Thymus (tissue), 11 donors: ENCODE results near the gene DMD. TPM values are rescaled to one million over a fixed set of nuclear protein-coding genes. Genes with fewer than 3 reads are reported as not detected.
A peak's percentile ranks its signal among the peaks of the same experiment; 100 is the strongest.

Source experiments
- DNase-seq, 9 donors: peaks; one replicate each; pipeline ENCODE4 v3.0.0-alpha.2; 2013; ENCODE audit warnings: low spot score in 9 of 9, low read depth in 6 of 9, missing footprints in 1 of 9
- H3K27ac ChIP-seq, 2 donors: one replicate each; pipeline ENCODE4 v1.5.1; 2013; ENCODE audit warnings: control low read depth in 1 of 2, low read depth in 1 of 2, low read length in 1 of 2, mild to moderate bottlenecking in 1 of 2, moderate library complexity in 1 of 2
- H3K27me3 ChIP-seq, 2 donors: one replicate each; pipeline ENCODE4 v1.5.1; 2013; ENCODE audit warnings: low read length in 1 of 2; ENCODE audit not compliant: control insufficient read depth in 2 of 2, insufficient read depth in 1 of 2
- H3K36me3 ChIP-seq, 2 donors: one replicate each; pipeline ENCODE4 v1.5.1; 2013; ENCODE audit warnings: low read length in 1 of 2, mild to moderate bottlenecking in 1 of 2, moderate library complexity in 1 of 2; ENCODE audit not compliant: control insufficient read depth in 2 of 2, insufficient read depth in 2 of 2
- H3K4me1 ChIP-seq, 2 donors: one replicate each; pipeline ENCODE4 v1.5.1; 2013; ENCODE audit warnings: low read length in 2 of 2; ENCODE audit not compliant: control insufficient read depth in 2 of 2, insufficient read depth in 2 of 2
- H3K4me3 ChIP-seq, 2 donors: one replicate each; pipeline ENCODE4 v1.5.1; 2013; ENCODE audit warnings: low read length in 2 of 2, control low read depth in 1 of 2, mild to moderate bottlenecking in 1 of 2
- H3K9me3 ChIP-seq, 2 donors: one replicate each; pipeline ENCODE4 v1.5.1; 2013; ENCODE audit warnings: low read length in 1 of 2, mild to moderate bottlenecking in 1 of 2; ENCODE audit not compliant: control insufficient read depth in 2 of 2, insufficient read depth in 1 of 2
- WGBS: extraction: QIAGEN DNeasy Blood & Tissue Kit; methylation state at CpG from one replicate; pipeline ENCODE4 v1.1.7; 2013; 5-methylcytosine and 5-hydroxymethylcytosine counted together
- polyA plus RNA-seq: library from polyadenylated mRNA; stranded (reverse); fragments of 200-250 nt; gene quantifications from one replicate; pipeline ENCODE4 v1.2.3, GENCODE V29; 2013
- total RNA-seq: library from RNA; stranded (reverse); fragments of 120-200 nt; gene quantifications from one replicate; pipeline ENCODE4 v1.2.4, GENCODE V29; 2013
- donor health status: healthy.

The DMD gene
- total and polyA plus RNA-seq, 2 donors, result 4.7 to 5.7 TPM

DNA sequence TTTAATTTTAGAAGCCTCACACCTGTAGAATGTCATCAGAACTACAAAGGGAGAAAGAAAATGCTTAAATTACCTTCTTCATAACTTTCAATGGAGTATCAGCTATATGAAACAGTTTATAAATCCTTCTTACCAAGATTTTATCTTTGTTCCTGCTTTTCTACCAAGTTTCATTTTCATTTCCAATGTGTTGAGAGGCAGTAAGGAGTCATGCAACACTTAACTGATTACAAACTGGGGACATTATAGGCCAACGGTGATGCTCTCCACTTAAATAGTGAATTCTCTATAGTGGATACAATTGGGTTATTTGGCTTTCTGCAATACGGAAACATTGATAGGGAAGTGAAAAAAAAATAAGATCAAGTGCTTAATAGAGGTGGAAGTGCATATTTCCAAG, 1994.3 kb downstream of the DMD start:
- WGBS, result 19% methylated on average over 2 of the region's 2 CpGs
- no peaks in the 10 kb centered on the region for H3K9me3 ChIP-seq

DNA sequence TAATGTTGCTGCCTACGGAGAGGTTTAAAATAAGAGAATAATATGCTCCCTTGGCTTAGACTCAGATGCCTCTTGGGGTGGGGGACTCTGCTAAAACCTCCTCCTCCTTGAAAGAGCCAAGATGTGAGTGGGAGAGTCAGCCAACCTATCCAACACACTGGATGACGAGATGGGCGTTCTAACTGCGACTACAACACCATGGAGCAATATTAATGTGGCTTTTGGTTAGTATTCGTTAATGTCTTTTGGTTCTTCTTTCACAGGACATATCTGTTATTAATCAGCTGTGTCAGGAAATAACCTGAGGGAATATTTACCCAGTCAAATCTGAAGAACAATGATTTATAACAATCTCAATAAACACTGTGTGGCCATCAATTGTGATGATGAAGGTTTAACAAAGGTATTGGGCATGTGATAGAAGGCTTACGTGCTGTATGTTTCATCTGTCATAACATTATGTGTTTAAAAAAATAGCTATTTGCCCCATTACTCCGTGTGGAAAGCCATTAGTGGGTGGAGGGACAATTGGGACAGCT, 1996.0 kb downstream of the DMD start:
- Histone ChIP-seq H3K4me3 (no peak overlapping the region), H3K4me1 (peaks cover 0 to 5% of the 10 kb centered on the region in 2 donors), H3K36me3 (no peaks in the 10 kb centered on the region), H3K27me3 (no peaks in the 10 kb centered on the region), H3K27ac (no peak overlapping the region), H3K9me3 (no peaks in the 10 kb centered on the region)
- WGBS, result 93% methylated on average over 7 of the region's 7 CpGs
- no peak for DNase-seq

More for the DNA sequence above, 1994.3 kb downstream of the DMD start:
- H3K4me3 ChIP-seq, result no peak overlapping the region
- H3K4me1 ChIP-seq, result peaks cover 0 to 5% of the 10 kb centered on the region in 2 donors
- no peak overlapping the region for H3K27ac ChIP-seq
- DNase-seq, result no peak
- no peaks in the 10 kb centered on the region for H3K27me3 ChIP-seq
- H3K36me3 ChIP-seq, result no peaks in the 10 kb centered on the region

DNA sequence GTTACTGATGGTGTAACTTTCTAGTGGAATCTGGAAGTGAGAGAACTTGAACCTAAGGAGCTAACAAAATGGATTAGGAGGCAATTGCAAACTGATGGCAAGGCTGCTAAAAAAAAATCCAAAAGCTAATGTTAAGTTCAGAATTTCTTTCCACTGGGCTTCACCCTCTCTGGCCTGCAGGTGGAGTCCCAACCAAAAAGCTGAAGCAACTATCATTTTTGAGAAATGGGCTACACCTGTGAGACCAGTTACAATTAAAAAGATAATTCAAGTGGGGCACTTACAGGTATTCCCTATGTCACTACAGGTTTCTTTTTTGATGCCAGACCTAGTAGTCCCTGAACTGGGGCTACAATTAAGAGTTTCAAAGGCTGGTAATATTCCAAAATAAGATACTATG, 1997.4 kb downstream of the DMD start:
- Histone ChIP-seq H3K9me3 (no peaks in the 10 kb centered on the region), H3K27ac (no peak overlapping the region), H3K4me3 (no peak overlapping the region), H3K36me3 (no peaks in the 10 kb centered on the region), H3K27me3 (no peaks in the 10 kb centered on the region), H3K4me1 (peaks cover 0 to 5% of the 10 kb centered on the region in 2 donors)
- peak in 3 of 9 donors; percentile 2 to 23 (median 5) for DNase-seq

DNA sequence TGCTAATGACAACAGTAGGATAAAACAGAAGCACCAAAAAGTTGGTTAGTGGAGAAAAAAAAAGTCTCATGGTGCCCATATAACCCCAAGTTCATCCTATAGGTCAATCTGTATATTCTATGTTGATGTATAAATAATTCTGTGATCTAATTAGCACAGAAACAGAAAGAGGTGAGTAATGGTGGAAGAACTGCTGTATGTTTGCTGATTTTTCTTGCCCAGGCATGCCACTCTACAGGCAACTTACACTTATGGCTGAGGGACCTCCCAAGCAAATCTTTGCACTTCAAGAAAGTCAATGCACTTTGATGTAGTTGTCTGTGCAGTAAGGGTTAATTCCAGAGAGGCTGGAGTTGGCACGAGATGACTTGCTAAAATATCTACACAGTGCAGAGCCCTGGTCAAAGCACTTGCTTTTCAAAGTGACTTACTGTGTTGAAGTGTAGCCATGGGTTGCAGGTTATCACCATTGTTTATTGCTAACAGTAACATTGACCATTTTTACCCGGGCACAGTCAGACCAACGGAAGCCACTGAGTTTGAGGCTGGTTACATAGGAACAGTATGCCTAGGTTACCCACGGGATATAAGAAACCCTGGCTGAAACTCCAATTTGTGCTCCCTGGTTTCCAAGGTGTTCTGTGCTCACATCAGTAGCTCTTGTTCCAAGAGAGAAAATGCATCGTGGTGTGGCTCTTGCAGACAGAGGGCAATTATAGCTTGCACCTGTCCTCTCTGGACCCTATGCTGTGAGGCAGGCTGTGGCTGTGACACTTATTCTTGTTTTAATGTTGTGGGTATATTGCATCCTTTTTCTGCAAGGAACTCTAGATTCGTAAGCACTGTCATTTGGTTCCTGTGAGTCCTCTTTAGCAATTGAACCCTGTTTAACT, 1998.2 kb downstream of the DMD start:
- no peak overlapping the region for H3K27ac ChIP-seq
- no peaks in the 10 kb centered on the region for H3K9me3 ChIP-seq
- H3K4me1 ChIP-seq, result peaks cover 0 to 5% of the 10 kb centered on the region in 2 donors
- H3K27me3 ChIP-seq, result no peaks in the 10 kb centered on the region
- H3K4me3 ChIP-seq, result no peak overlapping the region
- no peak for DNase-seq
- WGBS, result 86% methylated on average over 6 of the region's 6 CpGs
- H3K36me3 ChIP-seq, result no peaks in the 10 kb centered on the region

DNA sequence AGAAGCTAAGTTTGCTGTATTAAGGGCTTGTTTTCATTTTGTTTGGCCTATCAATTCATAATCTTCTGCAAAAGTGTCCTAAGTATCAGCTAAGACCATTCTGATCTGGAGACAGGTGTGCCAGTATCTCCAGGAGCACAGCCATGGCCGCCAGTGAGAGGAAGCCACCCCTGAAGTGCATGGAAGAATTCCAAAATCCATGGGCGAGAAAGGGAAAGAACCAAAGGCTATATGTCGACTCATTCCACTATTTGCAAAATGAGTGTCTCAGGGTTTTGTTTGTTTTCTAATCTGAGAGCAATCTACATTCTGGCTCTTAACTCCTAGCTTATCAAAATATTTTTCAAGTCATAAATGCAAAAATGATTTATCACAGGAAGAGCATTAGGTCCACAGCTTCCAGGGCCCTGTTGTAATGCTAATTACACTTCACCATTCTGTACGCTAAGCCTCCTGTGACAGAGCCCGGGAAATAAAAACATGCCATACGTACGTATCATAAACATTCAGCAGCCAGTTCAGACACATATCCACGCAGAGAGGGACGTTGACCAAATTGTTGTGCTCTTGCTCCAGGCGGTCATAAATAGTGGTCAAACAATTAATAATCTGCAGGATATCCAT, 2002.2 kb downstream of the DMD start:
- no peaks in the 10 kb centered on the region for H3K27me3 ChIP-seq
- H3K4me3 ChIP-seq, result no peak overlapping the region
- no peak for DNase-seq
- 95% methylated on average over 10 of the region's 10 CpGs for WGBS
- no peak overlapping the region for H3K27ac ChIP-seq
- peaks cover 0 to 5% of the 10 kb centered on the region in 2 donors for H3K4me1 ChIP-seq
- no peaks in the 10 kb centered on the region for H3K9me3 ChIP-seq
- H3K36me3 ChIP-seq, result no peaks in the 10 kb centered on the region

DNA sequence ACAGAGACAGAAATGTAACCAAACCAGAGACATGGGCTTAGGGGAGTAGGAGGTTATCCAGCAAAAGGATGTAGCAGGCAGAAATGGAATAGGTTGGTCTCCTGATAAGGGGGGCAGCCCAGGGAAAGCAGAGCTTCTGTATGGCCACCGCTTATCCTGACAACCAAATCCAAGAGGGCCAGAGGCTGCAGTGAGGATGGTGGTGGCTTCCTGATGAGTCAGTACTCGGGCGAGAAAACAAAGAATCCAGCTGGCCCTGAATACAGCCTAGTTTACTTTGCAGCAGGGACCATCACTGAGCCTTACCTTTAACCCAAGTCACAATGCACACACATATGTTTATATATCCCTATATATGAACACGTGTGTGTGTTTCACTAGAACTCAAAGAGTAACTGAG, 2009.8 kb downstream of the DMD start:
- no peaks in the 10 kb centered on the region for H3K4me1 ChIP-seq
- no peaks in the 10 kb centered on the region for H3K9me3 ChIP-seq
- no peaks in the 10 kb centered on the region for H3K36me3 ChIP-seq
- no peaks in the 10 kb centered on the region for H3K27me3 ChIP-seq
- no peak overlapping the region for H3K4me3 ChIP-seq
- DNase-seq, result no peak
- WGBS, result 98% methylated on average over 4 of the region's 4 CpGs
- H3K27ac ChIP-seq, result no peak overlapping the region

DNA sequence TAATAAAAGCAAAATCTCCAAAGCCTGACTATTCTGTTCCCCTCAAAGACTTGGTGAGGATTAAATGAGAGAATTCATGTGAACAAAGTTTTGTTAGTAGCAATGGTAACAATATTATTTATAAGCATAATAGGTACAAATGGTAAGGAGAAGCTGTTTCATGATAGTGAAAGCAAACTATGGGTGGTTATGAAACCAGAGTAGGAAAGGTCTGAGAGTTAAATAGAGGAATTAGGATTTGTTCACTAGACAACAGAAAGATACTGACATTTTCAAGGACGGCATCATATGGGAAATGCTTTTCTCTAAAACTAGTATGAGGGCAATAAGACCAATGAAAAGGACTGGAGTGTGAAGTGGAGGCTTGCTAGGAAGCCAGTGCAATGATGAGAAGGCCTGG, 2010.9 kb downstream of the DMD start:
- WGBS, result 100% methylated on average over 1 of the region's 1 CpG
- no peaks in the 10 kb centered on the region for H3K4me1 ChIP-seq
- no peaks in the 10 kb centered on the region for H3K27me3 ChIP-seq
- DNase-seq, result no peak
- no peaks in the 10 kb centered on the region for H3K9me3 ChIP-seq
- no peaks in the 10 kb centered on the region for H3K36me3 ChIP-seq
- H3K27ac ChIP-seq, result no peak overlapping the region
- no peak overlapping the region for H3K4me3 ChIP-seq

DNA sequence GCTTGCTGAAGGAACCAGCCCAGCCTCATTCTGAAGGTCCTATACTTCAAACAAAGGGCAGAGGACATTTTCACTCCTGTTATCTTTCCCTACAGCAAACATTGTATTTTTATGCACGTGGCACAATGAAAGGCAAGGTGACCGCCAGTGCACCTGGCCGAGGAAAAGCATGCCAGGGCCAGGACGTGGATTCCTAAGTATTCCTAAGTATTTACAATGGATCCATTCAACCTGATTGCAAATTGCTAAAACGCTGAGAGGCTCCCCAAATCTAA, 2011.6 kb downstream of the DMD start:
- Histone ChIP-seq H3K4me1 (no peaks in the 10 kb centered on the region), H3K4me3 (no peak overlapping the region), H3K9me3 (no peaks in the 10 kb centered on the region), H3K27ac (no peak overlapping the region), H3K27me3 (no peaks in the 10 kb centered on the region), H3K36me3 (no peaks in the 10 kb centered on the region)
- no peak for DNase-seq
- 91% methylated on average over 5 of the region's 5 CpGs for WGBS

DNA sequence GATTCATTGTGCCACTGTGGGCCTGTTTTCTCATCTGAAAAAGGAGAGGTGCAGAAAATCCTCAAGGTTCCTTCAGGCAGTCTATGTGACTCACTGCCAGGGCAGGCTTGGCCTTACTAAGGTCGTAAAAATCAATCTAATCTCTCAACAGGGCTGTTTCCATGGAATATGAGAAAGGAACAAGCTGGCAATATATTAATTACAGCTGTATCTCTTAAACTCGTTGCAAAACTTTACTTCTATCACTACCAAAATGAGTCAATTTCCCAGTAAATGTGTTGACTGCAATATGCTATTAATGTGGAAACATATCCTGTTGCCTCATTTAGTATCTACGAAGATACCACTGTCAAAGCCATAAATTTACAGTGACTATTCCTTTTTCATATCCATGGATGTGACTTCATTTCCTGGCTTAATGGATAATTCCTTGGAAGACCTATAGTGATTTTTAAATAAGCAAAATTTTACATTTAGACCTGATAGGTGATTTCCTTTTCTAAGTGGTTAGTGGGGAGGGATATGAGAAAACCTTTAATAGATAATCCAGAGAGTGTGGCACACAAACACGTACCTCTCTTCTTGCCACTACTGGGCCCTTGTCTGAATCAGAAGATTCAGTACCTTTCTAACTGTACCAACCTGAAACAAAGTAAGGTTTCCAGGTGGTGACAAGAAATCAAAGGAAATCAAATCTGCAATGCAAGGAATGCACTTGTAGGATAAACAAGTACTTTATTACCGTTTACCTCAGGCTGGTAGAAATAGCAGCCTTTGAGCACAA, 2012.1 kb downstream of the DMD start:
- Histone ChIP-seq H3K9me3 (no peaks in the 10 kb centered on the region), H3K27me3 (no peaks in the 10 kb centered on the region), H3K4me1 (no peaks in the 10 kb centered on the region), H3K4me3 (no peak overlapping the region), H3K36me3 (no peaks in the 10 kb centered on the region), H3K27ac (no peak overlapping the region)
- DNase-seq, result no peak
- WGBS, result 95% methylated on average over 5 of the region's 5 CpGs
